ENCODE data around the gene MYB.

MYB gene

DNA sequence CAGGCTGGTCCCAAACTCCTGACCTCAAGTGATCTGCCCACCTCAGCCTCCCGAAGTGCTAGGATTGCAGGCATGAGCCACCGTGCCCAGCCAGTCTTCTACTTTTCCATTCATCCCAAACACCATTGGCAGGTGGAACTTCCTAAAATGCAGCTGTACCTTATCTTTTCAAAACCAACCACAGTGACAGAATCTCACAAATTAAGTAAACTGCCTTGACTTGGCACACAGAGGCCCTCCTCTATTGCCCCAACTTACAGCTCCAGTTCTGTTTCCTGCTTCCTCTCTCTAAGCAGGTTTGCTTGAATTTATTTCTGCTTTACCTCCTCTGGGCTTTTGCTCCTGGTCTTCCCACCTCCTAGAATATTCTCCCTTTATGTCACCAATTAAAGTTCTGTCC is 7.6 kb downstream of the MYB start:
- DNase-seq (ENCODE audit: low read depth): no peak

DNA sequence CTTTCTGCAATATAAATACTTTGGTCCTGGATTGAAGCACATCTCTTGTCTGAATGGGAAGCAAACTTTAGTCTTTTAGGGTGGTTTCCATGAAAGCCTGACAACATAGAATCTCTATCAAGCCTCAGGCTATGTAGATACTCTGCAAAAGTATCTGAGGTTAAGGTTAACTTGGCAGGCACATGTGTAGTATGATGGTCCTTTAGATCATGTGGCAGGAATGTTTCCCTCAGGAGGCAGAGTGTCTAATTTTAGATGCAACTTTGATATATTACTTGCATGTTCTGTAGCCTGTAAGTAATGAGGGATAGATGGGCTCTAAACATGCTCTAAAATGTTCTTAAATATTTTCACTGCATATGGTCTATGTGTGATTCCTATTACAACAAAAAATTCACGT is 8.2 kb downstream of the MYB start:
- no peak for DNase-seq (ENCODE audit: low read depth)

DNA sequence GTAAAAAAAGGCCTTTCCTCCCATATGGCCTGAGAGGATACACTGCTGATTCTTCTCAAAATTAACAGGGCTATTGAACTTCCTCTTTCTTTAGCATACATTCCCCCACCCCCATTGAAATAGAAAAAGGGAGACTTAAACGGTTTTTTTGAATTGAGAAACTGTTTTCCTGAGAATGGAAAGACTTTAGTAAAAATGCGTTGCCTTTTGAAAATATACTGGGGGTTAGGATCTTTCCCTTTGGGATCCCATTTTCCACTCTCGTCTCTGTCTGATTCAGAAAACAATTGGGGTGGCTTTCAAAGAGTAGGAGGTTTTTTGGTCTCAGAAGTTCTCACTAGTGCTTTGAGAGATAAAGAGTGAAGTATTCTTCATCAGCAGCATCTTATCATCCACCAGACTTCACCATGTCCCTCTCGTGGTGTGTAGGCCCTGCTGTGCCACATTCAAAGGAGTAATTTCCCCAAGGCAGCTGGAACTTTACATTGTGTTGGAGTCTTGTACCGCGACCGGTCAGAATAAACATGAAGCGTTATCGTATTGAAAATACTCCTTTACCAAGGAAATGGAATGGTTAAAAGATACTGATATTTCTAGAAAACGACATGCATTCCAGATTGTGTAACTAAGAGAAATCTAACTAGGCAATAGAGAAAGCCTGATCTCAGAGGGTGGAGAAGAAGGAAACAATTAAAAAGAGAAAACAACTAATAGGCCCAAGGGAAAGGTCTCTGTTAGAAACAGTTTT is 10.6 kb downstream of the MYB start:
- no peak for DNase-seq (ENCODE audit: low read depth)

DNA sequence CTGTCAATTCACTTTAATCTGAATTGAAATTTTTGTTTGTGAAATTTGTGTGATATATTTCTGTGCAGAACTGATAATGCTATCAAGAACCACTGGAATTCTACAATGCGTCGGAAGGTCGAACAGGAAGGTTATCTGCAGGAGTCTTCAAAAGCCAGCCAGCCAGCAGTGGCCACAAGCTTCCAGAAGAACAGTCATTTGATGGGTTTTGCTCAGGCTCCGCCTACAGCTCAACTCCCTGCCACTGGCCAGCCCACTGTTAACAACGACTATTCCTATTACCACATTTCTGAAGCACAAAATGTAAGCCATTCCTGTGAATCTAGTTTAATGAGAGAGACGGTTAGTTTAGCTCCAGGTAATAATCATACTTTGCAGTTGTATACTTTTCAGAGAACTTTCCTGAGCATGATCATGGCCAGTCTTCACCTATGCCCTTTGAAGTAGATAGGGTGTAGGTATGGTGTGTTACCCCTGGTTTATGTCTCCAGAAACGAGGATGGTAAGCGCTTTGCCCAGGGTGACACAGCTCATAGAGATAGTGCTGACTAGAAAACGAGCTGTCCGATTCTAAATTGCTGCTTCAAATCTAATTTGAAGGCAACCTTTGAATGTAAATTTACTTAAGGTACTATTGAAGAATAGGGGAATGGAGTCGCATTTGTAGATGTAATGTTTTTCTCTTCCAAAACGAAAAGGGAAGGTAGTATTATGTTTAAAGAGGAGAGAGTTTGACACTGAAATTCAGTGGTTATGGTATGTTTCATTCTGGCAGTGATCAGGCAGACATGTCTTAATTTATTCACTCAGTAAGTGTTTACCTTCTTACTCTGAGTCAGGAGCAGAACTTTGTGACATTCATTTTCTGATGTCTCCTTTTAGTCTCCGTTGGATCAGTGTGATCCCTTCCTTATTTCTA is 11.4 kb downstream of the MYB start:
- DNase-seq (ENCODE audit: low read depth): no peak

DNA sequence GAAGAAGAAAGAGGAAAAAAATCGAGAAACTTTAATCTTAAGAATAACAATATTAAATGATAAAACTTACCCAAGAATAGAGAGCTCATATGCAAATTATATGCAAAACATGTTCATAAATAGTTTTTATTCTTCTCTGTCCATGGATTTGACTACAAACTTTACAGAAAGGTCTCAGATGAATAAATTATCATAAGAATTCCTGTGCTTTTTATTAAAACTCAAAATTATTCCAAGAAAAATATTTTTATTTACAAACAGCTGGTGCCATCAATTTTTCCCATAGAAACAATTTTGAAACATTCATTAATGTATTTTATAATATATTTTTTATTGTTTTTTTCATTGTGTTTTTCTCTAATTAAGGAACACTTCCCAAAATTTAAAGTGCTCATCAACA is 12.1 kb downstream of the MYB start:
- no peak for DNase-seq (ENCODE audit: low read depth)

DNA sequence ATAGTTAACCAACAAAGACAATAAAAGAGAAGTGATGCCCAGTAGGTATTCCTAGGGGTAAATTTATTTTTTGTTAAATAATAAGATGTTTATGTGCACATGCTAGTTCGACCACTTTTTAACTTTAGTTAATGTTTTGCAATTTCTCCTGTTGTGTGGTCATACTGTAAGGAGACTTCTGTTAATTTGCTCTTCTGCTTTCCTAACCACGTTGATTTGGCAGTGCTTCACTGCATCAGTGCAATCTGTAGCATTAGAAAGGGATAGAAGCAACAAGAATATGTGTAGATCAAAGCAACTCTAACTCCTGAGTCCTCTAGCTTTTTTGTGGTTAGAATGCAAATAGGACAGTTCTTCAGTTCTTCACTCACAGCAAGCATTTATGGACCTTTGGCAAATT is 13.9 kb downstream of the MYB start:
- no peak for DNase-seq (ENCODE audit: low read depth)

DNA sequence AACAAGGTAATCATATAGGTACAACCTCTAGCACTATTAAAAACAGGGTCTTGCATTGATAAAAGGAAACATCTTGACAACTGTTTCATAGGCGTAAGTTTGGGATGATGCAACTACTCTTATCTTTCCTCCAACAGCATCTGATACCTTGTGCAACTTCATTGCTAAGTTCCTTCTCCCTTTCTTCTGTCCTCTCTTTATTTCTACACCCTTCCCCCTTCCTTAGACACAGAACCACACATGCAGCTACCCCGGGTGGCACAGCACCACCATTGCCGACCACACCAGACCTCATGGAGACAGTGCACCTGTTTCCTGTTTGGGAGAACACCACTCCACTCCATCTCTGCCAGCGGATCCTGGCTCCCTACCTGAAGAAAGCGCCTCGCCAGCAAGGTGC is 14.4 kb downstream of the MYB start:
- no peak for DNase-seq (ENCODE audit: low read depth)

DNA sequence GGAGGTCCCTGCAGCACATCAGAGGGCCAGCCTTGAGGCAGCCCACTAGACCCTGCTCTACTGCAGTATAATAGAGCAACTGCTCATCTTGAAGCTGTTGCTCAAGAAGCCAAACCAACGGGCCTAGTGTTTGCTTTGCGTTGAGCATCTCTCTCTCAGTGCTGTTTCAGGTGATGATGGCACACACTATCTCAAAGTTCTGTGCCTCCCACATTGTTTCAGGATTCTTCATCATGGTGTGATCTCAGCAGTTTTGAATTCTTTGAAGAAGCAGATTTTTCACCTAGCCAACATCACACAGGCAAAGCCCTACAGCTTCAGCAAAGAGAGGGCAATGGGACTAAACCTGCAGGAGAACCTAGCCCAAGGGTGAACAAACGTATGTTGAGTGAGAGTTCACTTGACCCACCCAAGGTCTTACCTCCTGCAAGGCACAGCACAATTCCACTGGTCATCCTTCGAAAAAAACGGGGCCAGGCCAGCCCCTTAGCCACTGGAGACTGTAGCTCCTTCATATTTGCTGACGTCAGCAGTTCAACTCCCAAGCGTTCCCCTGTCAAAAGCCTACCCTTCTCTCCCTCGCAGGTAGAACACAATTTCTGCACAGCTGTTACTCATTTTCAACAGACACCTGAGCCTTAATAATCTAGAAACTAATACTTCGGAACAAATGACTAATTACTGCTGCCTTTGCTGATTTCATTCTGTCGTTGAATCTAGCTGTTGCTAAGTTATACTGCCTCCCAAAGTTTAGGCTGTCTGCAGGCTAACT is 15.8 kb downstream of the MYB start:
- no peak for DNase-seq (ENCODE audit: low read depth)

DNA sequence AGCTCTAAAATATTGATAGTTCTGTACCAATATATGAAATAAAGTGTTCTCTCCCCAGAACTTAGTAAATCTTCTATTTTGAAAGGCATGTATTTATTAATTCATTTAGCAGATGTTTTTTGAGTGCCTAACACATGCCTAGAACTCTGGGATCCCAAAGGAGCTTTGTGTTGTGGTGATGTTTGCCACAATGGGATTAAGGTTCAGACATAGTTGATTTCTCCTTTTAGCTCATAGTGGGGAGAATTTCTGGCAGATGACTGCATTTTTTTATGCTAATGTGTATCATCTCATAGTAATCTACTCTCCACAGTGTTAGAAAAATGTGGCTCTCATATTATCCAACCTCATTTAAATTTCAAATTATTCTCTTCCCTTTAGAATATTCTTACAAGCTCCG is 21.7 kb downstream of the MYB start:
- no peak for DNase-seq (ENCODE audit: low read depth)

DNA sequence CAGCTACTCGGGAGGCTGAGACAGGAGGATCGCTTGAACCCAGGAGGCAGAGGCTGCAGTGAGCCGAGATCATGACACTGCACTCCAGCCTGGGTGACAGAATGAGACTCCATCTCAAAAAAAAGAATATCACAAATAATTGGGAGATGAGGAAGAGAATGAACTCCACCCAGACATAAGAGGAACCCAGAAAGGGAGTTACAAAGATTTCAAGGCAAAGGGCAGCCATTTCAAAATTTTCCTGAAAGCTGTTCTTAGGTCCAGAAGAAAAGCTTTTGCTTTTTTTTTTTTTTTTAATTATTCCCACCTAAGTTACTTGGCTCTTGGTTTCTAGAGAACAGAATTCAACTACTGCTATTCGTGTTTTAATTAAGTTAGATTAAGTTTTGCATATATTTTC is 23.8 kb downstream of the MYB start:
- no peak for DNase-seq (ENCODE audit: low read depth)

DNA sequence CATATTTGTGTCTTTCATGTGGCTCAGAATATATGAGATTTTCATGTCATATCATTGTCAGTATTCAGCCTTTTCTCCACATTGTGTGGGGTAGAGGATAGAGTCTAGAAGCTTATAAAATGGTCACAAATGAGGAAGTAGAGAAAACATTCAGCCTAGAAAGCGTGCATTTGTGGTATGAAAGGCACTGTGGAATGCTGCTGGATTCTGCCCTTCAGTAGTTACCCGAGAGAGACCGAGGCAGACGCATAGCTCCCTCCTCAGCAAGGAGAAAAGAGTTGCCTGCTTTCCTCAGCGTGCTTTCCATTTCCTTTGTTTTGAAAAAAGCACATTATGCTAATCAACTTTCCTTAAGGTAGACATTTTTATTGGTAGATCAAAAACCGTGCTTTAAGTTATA is 28.7 kb downstream of the MYB start:
- DNase-seq (ENCODE audit: low read depth): no peak

DNA sequence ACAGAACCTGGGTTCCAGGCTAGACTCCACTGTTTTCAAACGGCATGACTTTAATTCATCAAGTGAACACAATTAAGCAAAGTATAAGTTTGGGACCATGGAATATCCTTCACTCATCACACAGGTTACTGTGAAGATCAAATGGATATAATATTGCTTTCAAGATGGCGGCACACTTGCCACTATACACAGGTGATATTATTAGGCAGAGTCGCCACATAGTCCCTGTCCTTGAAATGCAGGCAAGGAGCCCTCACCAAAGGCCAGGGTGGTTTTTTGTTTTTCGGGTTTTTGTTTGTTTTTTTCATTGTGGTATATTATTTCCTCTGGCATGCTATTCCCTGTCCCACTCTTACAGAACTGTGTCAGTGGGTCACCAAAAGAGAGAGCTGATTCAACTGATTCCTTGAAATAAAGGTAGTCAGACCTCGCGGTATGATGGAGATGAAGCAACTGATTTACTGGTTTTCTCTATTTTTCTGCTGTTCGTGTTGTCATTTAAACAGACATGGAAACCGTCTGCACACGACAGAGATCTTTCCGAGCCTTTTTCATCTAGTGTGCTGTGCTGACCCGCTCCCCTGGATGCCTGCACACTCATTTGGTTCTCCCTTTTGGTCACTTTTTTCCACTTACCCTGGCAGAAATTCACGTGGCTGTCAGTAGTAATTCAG is 29.7 kb downstream of the MYB start:
- no peak for DNase-seq (ENCODE audit: low read depth)

DNA sequence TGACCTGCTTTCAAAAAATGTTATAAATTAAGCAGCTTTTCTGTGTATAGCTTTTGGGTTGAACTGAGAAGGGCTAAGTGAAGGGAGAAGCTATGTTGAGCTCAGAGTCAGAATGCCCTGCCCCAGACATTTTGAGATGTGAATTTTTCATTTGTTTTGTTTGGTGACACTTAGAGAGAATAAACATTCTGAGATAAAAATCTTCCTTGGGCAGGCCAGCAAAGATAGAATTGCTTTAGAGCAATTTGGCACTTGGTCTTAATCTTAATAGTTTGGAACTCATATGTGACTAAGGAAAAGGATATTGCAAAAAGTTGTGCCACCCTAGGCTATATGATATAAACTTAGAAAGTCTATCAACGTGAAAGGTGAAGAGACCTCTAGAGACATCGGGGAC is 30.2 kb downstream of the MYB start:
- DNase-seq (ENCODE audit: low read depth): no peak

DNA sequence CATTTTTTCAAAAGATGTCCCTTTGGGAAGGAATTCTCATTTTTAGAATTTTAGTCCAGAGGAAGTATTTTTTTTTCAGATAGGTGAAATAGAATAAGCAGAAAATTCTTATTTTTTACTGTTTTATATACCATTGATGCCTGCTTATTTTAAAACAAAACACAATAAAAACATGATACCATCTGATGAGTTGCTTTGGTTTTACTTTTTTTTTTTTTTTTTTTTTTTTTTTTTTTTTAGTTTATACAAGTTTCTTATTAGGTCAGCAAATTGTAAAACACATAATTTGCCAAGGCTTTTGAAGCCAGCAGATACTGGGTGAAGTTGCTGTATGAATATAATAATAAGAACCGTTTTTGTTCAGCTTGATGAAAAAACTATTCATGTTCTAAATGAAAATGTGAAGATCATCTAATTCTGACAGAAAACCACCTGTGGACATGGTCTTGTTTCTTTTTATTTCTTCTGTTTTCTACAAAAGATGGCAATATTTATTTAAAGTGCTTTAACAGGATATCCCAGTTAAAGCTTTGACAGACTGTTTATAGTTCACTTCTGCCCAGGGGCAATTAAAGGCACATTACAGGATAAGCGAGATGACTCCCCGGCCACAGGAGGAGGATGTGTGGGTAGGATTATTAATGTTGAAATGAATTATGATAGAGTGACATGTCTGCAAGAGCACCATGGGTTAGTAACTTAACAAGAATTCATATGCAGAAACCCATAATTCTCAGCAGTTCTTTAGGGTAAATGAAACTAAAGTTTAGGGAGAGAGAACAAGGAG is 31.1 kb downstream of the MYB start:
- no peak for DNase-seq (ENCODE audit: low read depth)

DNA sequence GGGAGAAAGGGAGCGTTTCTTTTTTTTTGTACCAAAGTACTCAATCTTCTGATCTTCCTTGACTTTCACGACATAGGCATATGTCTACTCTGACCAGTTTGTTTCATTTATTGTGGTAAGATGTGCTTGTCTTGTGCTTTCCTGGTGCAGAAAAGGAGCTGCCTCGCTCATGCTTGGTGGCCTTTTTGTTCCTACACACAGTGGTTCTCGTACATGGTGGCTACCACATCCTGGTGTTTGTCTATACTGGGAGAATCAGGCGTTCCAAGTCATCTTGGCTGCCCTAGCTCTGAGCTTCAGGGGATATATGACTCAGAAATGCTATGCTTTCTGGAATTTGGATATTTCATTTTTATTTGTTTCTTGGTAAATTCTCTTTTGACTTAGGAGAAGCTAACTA is 31.8 kb downstream of the MYB start:
- no peak for DNase-seq (ENCODE audit: low read depth)

DNA sequence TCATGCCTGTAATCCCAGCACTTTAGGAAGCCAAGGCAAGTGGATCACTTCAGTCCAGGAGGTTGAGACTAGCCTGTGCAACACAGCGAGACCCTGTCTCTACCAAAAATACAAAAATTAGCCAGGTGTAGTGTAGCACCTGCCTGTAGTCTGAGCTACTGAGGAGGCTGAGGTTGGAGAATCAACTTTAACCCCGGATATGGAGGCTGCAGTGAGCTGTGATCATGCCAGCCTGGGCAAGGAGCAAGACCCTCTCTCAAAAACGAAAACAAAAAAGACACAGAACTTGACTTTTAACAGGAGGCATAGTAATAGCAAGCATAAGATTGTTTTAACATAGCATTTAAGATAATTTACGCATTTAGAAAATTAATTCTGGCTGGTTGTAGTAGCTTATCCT is 32.5 kb downstream of the MYB start:
- no peak for DNase-seq (ENCODE audit: low read depth)

DNA sequence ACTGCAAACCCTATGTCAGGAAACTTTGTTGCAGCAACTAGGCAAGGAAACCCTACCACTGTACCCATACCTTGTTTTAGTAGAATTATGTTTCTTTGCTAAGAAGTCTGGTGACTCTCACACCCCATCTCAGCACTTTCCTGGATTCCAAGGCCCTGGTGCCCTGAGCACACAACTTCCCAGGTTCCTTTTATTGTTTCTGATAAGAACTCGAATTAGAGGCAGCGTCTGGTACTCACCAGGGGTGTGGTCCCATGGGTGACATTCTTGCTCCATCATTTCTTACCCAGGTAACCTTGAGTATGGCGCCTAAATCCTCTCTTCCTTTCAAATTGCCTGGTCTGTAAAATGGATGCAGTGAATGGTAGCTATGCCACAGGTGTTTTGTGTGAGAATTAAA is 34.1 kb downstream of the MYB start:
- DNase-seq (ENCODE audit: low read depth): no peak

DNA sequence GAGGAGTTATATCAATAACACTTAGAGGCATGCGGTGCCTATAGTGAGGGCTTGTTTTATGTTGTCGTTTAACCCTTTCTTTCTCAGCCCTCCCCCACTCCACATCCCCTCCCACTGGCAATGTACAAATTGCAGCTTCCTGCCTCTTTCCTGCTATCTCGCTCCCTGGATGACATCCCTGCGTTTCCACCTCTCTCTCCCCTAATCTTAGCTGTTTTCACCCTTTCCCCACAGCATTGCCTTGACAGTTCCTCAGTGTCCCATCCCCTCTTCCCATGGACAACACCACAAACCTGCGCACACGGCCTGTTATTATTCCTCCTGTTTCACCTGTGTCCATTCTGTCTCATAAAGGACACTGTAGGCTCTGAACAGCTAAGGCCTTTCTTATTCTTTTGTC is 34.5 kb downstream of the MYB start:
- DNase-seq (ENCODE audit: low read depth): no peak

DNA sequence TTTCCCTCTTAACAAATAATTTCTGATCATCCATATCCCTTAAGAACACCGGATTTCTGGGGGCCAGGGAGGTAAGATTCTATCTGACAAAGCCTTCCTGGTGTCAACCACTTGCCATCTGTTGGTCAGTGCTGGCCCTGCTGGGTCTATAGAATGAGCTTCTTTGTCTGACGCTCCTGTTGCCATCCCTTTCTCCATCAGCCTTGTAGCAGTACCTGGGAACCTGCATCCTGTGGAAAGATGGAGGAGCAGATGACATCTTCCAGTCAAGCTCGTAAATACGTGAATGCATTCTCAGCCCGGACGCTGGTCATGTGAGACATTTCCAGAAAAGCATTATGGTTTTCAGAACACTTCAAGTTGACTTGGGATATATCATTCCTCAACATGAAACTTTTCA is 36.6 kb downstream of the MYB start:
- no peak for DNase-seq (ENCODE audit: low read depth)

DNA sequence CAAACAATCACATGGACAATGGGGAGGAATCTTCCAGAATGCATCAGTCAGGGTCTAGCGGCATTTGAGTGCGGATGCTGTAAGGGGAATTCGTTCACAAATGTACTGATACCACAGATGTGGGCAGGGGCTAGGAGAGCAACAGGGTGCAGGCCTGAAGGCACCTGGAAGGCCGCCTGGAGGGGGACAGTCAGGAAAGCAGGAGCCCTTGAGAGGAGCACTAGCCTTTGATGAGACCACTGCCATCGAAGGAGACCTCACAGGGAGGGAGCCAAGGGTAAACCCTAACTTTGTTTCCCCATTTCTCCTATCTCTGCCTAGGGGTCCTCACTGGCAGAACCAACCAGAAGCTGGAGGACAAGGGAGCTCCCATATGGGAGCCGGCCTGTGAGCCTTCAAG is 38.2 kb downstream of the MYB start:
- no peak for DNase-seq (ENCODE audit: low read depth)

DNA sequence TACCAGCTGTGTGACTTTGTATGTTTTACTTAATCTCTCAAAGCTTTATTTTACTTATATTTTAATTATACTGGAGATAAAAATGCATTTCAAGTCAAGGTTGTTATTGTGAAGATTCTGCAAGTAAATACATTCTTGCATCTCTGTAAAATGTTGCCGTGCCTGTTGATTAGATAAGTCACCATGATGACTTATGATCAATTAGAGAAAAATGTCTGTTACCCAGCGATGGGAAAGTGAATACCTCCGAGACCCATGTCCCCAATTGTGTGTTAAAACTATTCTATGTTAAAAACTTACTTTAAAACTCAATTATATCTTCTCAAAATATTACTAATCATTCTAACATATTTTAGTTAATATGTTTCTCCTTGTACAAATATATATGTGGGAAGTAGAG is 39.9 kb downstream of the MYB start:
- DNase-seq (ENCODE audit: low read depth): no peak

DNA sequence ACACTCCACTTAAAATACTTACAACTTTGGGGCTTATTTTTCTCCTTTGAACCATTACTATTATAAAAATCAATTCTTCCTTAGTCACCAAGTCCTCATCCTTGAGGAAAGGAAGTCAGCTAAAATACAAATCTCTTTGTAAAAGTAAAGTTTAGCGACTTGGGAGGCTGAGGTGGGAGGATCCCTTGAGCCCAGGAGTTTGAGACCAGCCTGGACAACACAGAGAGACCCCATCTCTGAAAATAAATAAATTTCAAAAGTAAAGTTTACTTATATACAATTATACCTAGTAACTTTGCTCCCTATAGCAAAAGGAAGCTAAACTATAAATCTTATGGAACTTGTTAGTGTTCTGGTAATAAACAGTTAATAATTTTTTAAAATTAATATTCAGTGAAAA is 40.4 kb downstream of the MYB start:
- no peak for DNase-seq (ENCODE audit: low read depth)
